HepG2 (cell line): Measurements from ENCODE around the gene RPL37A. TPM values are rescaled to one million over a fixed set of nuclear protein-coding genes. Genes with fewer than 3 reads are reported as not detected.

Experiments used
- ARNT ChIP-seq: fragments of 450-650 bp; IDR thresholded peaks from 2 replicates; pipeline ENCODE4 v1.6.1; 2017
- ASH2L ChIP-seq: fragments of 300-600, 200-600 bp; sonication (generic); IDR thresholded peaks from 2 replicates; pipeline ENCODE4 v1.7.0; 2017; ENCODE audit warnings: low read depth, mild to moderate bottlenecking, moderate library complexity, mixed read lengths, low read length; ENCODE audit not compliant: insufficient read length
- FOXJ3 ChIP-seq: sonication (generic); formaldehyde crosslinking; IDR thresholded peaks from 2 replicates; pipeline ENCODE4 v1.4.0; 2020; ENCODE audit warnings: missing genetic modification reagents, mild to moderate bottlenecking, borderline replicate concordance
- JUN ChIP-seq: sonication (generic); formaldehyde crosslinking; IDR thresholded peaks from 2 replicates; pipeline ENCODE4 v1.4.0; 2020; ENCODE audit warnings: mild to moderate bottlenecking, missing genetic modification reagents
- KLF16 ChIP-seq, 2 experiments: sonication (generic) in 1 of 2; formaldehyde crosslinking in 1 of 2; IDR thresholded peaks; 2 replicates each; pipeline versions ENCODE4 v1.6.1 to v1.8.0; 2016 to 2023; ENCODE audit warnings: missing genetic modification reagents in 2 of 2, missing compliant biosample characterization in 1 of 2
- MAFK ChIP-seq, 2 experiments: IDR thresholded peaks in 1 of 2; conservative IDR thresholded peaks in 1 of 2; 2 replicates each; pipeline ENCODE4 v1.6.1; 2011; ENCODE audit warnings: improper control_type of control experiment in 2 of 2, low read length in 2 of 2
- MXI1 ChIP-seq: IDR thresholded peaks from 3 replicates; pipeline ENCODE4 v1.6.1; 2012; ENCODE audit warnings: low read depth, low read length, inconsistent platforms, borderline replicate concordance
- NFE2L2 ChIP-seq: fragments of 150-350 bp; IDR thresholded peaks from 2 replicates; pipeline ENCODE4 v1.6.1; 2014; ENCODE audit warnings: low read length
- PHF20 ChIP-seq: sonication (generic); formaldehyde crosslinking; IDR thresholded peaks from 2 replicates; pipeline ENCODE4 v1.5.0; 2020; ENCODE audit warnings: mild to moderate bottlenecking, missing genetic modification reagents
- RARG ChIP-seq: sonication (generic); formaldehyde crosslinking; IDR thresholded peaks from 2 replicates; pipeline ENCODE4 v1.4.0; 2020; ENCODE audit warnings: low read depth, mild to moderate bottlenecking, missing genetic modification reagents
- RXRA ChIP-seq: sonication (generic); formaldehyde crosslinking; IDR thresholded peaks from 2 replicates; pipeline ENCODE4 v1.5.1; 2020; ENCODE audit warnings: missing genetic modification reagents
- SALL1 ChIP-seq: sonication (generic); formaldehyde crosslinking; IDR thresholded peaks from 2 replicates; pipeline ENCODE4 v1.8.0; 2022; ENCODE audit warnings: mild to moderate bottlenecking, missing genetic modification reagents
- SKI ChIP-seq: fragments of 450-650 bp; IDR thresholded peaks from one replicate; pipeline ENCODE4 v1.6.1; 2018; ENCODE audit warnings: mild to moderate bottlenecking; ENCODE audit not compliant: partially characterized antibody
- SMARCC2 ChIP-seq: fragments of 450-650 bp; IDR thresholded peaks from 2 replicates; pipeline ENCODE4 v1.6.1; 2017; ENCODE audit warnings: antibody characterized with exemption, mild to moderate bottlenecking
- SP4 ChIP-seq: sonication (generic); formaldehyde crosslinking; IDR thresholded peaks from 2 replicates; pipeline ENCODE4 v1.8.1; 2023; ENCODE audit warnings: mild to moderate bottlenecking, missing genetic modification reagents
- TOE1 ChIP-seq: sonication (generic); formaldehyde crosslinking; IDR thresholded peaks from 2 replicates; pipeline ENCODE4 v1.4.0; 2020; ENCODE audit warnings: mild to moderate bottlenecking, missing genetic modification reagents
- ZBTB1 ChIP-seq: sonication (generic); formaldehyde crosslinking; IDR thresholded peaks from 2 replicates; pipeline ENCODE4 v1.4.0; 2020; ENCODE audit warnings: missing genetic modification reagents, borderline replicate concordance
- ZBTB20 ChIP-seq: sonication (generic); formaldehyde crosslinking; IDR thresholded peaks from 2 replicates; pipeline ENCODE4 v1.8.1; 2023; ENCODE audit warnings: missing genetic modification reagents, low read depth, mild to moderate bottlenecking, borderline replicate concordance
- ZFP36 ChIP-seq: fragments of 150-350 bp; IDR thresholded peaks from 2 replicates; pipeline ENCODE4 v1.6.1; 2018; ENCODE audit warnings: borderline replicate concordance, low read length, low read depth; ENCODE audit not compliant: partially characterized antibody
- ZFY ChIP-seq: sonication (generic); formaldehyde crosslinking; IDR thresholded peaks from 2 replicates; pipeline ENCODE4 v1.4.0; 2020; ENCODE audit warnings: missing genetic modification reagents
- ZNF550 ChIP-seq: sonication (generic); formaldehyde crosslinking; IDR thresholded peaks from 2 replicates; pipeline ENCODE4 v1.4.0; 2020; ENCODE audit warnings: mild to moderate bottlenecking, missing genetic modification reagents, borderline replicate concordance
- ZNF564 ChIP-seq: sonication (generic); formaldehyde crosslinking; IDR thresholded peaks from 2 replicates; pipeline ENCODE4 v1.8.1; 2023; ENCODE audit warnings: mild to moderate bottlenecking, missing genetic modification reagents
- ZNF598 ChIP-seq: sonication (generic); formaldehyde crosslinking; IDR thresholded peaks from 2 replicates; pipeline ENCODE4 v1.5.1; 2020; ENCODE audit warnings: mild to moderate bottlenecking, missing genetic modification reagents, borderline replicate concordance
- polyA plus RNA-seq, 8 experiments: library from polyadenylated mRNA; depleted of rRNA in 3 of 8; stranded (reverse) in 7 of 8; unstranded in 1 of 8; fragments of >200 nt; fragmentation: Illumina TruSeq in 4 of 8; extraction: Trizol in 4 of 8; gene quantifications; 2 replicates each; pipeline versions ENCODE4 v1.2.1 to v1.2.3, GENCODE V29; 2011 to 2016; ENCODE audit warnings: low read depth in 4 of 8, missing spikeins in 1 of 8, mixed read lengths in 1 of 8; ENCODE audit not compliant: insufficient read depth in 1 of 8
- total RNA-seq, 5 experiments: library from RNA; depleted of rRNA; stranded (reverse); fragments of >200 nt; fragmentation: Illumina TruSeq; extraction: Trizol; gene quantifications; 2 replicates each; pipeline ENCODE4 v1.2.3, GENCODE V29; 2016; ENCODE audit warnings: low read depth in 1 of 5
- TF ChIP-seq, protein P1 (sequence below): sonication (generic); formaldehyde crosslinking; IDR thresholded peaks from 2 replicates; pipeline ENCODE4 v1.4.0; 2020; ENCODE audit warnings: missing genetic modification reagents, borderline replicate concordance
- TF ChIP-seq, protein P2 (sequence below): sonication (generic); formaldehyde crosslinking; IDR thresholded peaks from 2 replicates; pipeline ENCODE4 v1.5.0; 2020; ENCODE audit warnings: missing genetic modification reagents
- TF ChIP-seq, protein P3 (sequence below): sonication (generic); formaldehyde crosslinking; IDR thresholded peaks from 2 replicates; pipeline ENCODE4 v1.4.0; 2020; ENCODE audit warnings: mild to moderate bottlenecking, missing genetic modification reagents

RPL37A gene
- total and polyA plus RNA-seq, 2 of the 13 experiments (the other 11 are each of a cell fraction or from before 2014, with no cell fraction given), result 6,902 to 7,910 TPM

DNA sequence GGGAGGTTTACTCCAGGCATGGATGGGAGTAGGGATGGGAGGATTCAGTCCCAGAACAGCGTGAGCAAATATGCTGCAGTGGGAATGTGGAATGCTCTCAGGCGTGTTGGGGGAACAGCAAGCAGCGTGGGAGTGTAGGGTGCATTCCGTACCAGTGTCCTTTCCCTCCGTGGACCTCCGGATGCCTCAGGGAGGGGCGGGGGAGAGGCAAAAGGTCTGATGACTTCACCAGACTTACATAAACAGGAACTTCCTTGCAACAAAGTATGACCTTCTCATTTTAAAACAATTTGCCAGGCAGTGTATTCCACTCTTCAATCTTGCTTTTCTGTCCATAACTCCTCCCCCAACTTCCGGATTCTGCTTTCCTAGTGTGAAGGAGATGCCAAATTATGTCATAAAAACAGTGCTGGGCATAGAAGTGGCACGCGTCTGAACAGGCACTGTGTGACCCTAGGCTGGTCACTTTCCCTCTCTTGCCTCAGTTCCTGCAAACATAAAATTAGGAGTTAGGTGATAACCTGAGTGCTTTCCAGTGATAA, 36.9 kb downstream of the RPL37A start (continued):
- TF ChIP-seq ZBTB1 (no peak), FOXJ3 (CRISPR knock-in tag) (no peak), MXI1 (no peak), PHF20 (CRISPR knock-in tag) (no peak), NFE2L2 (no peak), RARG (CRISPR knock-in tag) (no peak), RXRA (peak; percentile 60; the same call in 1 of the 2 replicates), KLF16 (CRISPR knock-in tag; IDR thresholded peaks at IDR 0.05) (no peak), ZFP36 (no peak), SMARCC2 (no peak), ASH2L (no peak), ZFY (CRISPR knock-in tag) (no peak), MAFK (conservative IDR thresholded peaks at IDR 0.05 in 1 of 2, IDR thresholded peaks at IDR 0.05 in 1 of 2; ENCODE audit: low read length in 2 of 2) (no peak), ZBTB20 (CRISPR knock-in tag) (no peak), ARNT (no peak), SKI (no peak), ZNF598 (no peak), TOE1 (no peak), SP4 (no peak), ZNF550 (CRISPR knock-in tag) (no peak), SALL1 (peak; percentile 94), ZNF564 (CRISPR knock-in tag) (no peak), JUN (CRISPR knock-in tag) (peak; percentile 82)
- TF ChIP-seq, protein P1, sequence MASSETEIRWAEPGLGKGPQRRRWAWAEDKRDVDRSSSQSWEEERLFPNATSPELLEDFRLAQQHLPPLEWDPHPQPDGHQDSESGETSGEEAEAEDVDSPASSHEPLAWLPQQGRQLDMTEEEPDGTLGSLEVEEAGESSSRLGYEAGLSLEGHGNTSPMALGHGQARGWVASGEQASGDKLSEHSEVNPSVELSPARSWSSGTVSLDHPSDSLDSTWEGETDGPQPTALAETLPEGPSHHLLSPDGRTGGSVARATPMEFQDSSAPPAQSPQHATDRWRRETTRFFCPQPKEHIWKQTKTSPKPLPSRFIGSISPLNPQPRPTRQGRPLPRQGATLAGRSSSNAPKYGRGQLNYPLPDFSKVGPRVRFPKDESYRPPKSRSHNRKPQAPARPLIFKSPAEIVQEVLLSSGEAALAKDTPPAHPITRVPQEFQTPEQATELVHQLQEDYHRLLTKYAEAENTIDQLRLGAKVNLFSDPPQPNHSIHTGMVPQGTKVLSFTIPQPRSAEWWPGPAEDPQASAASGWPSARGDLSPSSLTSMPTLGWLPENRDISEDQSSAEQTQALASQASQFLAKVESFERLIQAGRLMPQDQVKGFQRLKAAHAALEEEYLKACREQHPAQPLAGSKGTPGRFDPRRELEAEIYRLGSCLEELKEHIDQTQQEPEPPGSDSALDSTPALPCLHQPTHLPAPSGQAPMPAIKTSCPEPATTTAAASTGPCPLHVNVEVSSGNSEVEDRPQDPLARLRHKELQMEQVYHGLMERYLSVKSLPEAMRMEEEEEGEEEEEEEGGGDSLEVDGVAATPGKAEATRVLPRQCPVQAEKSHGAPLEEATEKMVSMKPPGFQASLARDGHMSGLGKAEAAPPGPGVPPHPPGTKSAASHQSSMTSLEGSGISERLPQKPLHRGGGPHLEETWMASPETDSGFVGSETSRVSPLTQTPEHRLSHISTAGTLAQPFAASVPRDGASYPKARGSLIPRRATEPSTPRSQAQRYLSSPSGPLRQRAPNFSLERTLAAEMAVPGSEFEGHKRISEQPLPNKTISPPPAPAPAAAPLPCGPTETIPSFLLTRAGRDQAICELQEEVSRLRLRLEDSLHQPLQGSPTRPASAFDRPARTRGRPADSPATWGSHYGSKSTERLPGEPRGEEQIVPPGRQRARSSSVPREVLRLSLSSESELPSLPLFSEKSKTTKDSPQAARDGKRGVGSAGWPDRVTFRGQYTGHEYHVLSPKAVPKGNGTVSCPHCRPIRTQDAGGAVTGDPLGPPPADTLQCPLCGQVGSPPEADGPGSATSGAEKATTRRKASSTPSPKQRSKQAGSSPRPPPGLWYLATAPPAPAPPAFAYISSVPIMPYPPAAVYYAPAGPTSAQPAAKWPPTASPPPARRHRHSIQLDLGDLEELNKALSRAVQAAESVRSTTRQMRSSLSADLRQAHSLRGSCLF (CRISPR knock-in tag), result no peak
- TF ChIP-seq, protein P2, sequence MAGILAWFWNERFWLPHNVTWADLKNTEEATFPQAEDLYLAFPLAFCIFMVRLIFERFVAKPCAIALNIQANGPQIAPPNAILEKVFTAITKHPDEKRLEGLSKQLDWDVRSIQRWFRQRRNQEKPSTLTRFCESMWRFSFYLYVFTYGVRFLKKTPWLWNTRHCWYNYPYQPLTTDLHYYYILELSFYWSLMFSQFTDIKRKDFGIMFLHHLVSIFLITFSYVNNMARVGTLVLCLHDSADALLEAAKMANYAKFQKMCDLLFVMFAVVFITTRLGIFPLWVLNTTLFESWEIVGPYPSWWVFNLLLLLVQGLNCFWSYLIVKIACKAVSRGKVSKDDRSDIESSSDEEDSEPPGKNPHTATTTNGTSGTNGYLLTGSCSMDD (CRISPR knock-in tag), result no peak
- TF ChIP-seq, protein P3, sequence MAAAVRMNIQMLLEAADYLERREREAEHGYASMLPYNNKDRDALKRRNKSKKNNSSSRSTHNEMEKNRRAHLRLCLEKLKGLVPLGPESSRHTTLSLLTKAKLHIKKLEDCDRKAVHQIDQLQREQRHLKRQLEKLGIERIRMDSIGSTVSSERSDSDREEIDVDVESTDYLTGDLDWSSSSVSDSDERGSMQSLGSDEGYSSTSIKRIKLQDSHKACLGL (CRISPR knock-in tag), result no peak
